ENCODE data around the gene ALKBH7. TPM values are rescaled to one million over a fixed set of nuclear protein-coding genes. Genes with fewer than 3 reads are reported as not detected.
"Not testable (repeated sequence)": the region's sequence is repeated elsewhere in the genome, so short reads cannot be mapped to it uniquely, and the experiment has no call there.

Gene ALKBH7
- total RNA-seq, 4 donors from 2014 or later: 34.1 to 74.4 (median 56.9) TPM

DNA sequence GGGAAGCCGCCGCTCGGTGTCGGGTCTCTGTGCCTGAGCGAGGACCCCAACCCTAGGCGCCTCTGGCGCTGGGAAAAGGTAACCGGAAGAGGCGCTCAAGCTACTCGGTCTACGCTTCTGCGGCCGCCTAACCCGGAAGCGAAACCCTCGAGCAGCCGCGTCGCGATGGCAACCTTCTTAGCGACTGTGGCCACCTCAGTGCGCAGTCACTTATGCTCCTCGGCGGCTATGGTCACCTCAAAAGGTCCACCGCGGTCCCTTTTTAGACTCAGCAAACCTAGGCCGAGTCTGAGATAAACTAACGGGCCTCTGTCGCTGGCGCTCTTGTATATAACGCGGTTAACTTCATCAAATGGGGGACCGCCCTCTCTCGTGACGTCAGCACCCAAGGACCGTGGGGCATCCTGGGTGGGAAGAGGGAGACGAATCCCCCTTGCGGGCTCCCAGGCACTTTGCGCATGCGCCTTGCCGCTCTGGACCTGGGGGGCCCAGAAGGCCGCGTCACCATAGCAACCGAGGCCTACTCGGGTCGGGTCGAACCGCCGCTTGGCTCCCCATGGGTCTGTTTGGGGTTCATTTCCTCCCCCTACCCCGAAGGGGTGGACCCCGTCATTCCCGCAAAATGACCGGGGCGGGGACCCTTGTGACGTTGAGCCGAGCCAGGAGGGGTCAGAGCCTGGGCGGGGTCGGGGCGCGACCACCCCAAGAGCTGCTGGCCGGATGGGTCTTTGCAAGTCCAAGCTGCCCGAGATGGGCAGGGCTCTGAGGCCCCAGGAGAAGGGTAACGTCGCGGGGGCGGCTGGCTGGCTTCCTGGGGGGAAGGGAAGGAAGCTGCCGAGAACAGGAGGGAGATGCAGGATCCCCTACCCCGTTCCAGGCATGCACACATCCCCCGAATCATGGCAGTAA is 20.7 kb downstream of the ALKBH7 start, which contains the start of gene GTF2F1:
Gene GTF2F1, minus strand, starts transcription at position 91 of the 909 bp plus-strand sequence. CDS start 169 bp downstream, outside the sequence.
- Histone ChIP-seq H3K9me3 (no peaks in the 10 kb centered on the region), H3K27me3 (no peaks in the 10 kb centered on the region), H3K4me1 (peaks cover 18% of the 10 kb centered on the region), H3K4me3 (peak within 1 kb of the TSS; percentile 82), H3K36me3 (peaks cover 19% of the 10 kb centered on the region), H3K27ac (peak within 1 kb of the TSS; percentile 91)
- peak; percentile 96 for DNase-seq (ENCODE audit: low spot score in 2 of 2)
- 0% methylated on average over 27 of the region's 69 CpGs for WGBS
- TF ChIP-seq EP300 (IDR thresholded peaks at IDR 0.05) (no peak), POLR2AphosphoS5 (IDR thresholded peaks at IDR 0.05) (peak in 1 of 3 donors; percentile 56), POLR2A (IDR thresholded peaks at IDR 0.05) (no peak)
- TF ChIP-seq, protein P1, sequence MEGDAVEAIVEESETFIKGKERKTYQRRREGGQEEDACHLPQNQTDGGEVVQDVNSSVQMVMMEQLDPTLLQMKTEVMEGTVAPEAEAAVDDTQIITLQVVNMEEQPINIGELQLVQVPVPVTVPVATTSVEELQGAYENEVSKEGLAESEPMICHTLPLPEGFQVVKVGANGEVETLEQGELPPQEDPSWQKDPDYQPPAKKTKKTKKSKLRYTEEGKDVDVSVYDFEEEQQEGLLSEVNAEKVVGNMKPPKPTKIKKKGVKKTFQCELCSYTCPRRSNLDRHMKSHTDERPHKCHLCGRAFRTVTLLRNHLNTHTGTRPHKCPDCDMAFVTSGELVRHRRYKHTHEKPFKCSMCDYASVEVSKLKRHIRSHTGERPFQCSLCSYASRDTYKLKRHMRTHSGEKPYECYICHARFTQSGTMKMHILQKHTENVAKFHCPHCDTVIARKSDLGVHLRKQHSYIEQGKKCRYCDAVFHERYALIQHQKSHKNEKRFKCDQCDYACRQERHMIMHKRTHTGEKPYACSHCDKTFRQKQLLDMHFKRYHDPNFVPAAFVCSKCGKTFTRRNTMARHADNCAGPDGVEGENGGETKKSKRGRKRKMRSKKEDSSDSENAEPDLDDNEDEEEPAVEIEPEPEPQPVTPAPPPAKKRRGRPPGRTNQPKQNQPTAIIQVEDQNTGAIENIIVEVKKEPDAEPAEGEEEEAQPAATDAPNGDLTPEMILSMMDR (IDR thresholded peaks at IDR 0.05): no peak

DNA sequence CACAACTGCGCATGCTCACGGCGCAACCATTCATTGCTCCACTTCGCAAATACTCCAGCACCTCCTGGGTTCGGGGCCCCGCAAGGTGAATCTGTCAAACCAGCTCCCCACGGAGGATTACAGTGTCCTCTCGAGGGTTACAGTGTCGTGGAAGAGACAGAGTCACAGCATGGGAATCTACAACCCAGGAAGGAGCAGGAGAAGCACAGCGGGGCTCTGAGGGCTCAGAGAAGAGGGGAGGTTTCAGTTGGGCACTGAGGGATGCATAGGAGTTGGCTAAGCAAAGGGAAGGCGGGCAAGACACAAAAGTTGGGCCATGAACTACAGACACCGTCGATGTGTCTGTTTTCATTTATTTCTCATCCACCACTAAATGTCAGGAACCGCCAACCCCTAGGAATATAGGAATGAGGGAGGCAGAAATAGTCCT is 21.4 kb downstream of the ALKBH7 start:
- H3K4me3 ChIP-seq: peak overlapping the region; percentile 82
- H3K9me3 ChIP-seq: no peaks in the 10 kb centered on the region
- H3K27ac ChIP-seq: peak overlapping the region; percentile 91
- peaks cover 13% of the 10 kb centered on the region for H3K36me3 ChIP-seq
- no peaks in the 10 kb centered on the region for H3K27me3 ChIP-seq
- TF ChIP-seq, protein P1 (IDR thresholded peaks at IDR 0.05): no peak
- TF ChIP-seq EP300 (IDR thresholded peaks at IDR 0.05): no peak
- TF ChIP-seq POLR2A (IDR thresholded peaks at IDR 0.05): no peak
- no peak for TF ChIP-seq POLR2AphosphoS5 (IDR thresholded peaks at IDR 0.05)
- 41% methylated on average over 10 of the region's 14 CpGs for WGBS
- no peak for DNase-seq (ENCODE audit: low spot score in 2 of 2)
- H3K4me1 ChIP-seq: peaks cover 18% of the 10 kb centered on the region

DNA sequence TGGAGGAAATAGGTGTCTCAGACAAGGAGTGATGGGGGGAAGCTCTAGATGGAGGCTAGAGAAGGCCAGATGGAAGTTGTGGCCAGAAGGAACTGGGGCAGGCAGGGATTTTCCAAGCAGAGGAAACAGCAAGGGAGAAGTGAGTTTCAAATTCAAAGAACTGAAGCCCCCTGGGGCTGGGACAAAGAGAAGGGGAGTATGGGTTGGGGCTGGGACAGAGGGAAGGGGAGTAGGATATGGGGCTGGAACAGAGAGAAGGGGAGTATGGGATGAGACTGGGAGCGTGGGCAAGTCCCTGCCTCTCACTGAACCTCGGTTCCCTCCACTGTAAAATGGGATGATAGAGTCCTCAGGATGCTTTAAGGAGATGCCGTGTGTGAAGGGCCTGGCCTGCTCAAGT is 22.2 kb downstream of the ALKBH7 start:
- no peak overlapping the region for H3K4me3 ChIP-seq
- no peak for DNase-seq (ENCODE audit: low spot score in 2 of 2)
- peaks cover 4% of the 10 kb centered on the region for H3K36me3 ChIP-seq
- no peaks in the 10 kb centered on the region for H3K27me3 ChIP-seq
- 92% methylated on average over 3 of the region's 3 CpGs for WGBS
- H3K4me1 ChIP-seq: peaks cover 18% of the 10 kb centered on the region
- no peak for TF ChIP-seq EP300 (IDR thresholded peaks at IDR 0.05)
- TF ChIP-seq POLR2A (IDR thresholded peaks at IDR 0.05): no peak
- TF ChIP-seq, protein P1 (IDR thresholded peaks at IDR 0.05): no peak
- TF ChIP-seq POLR2AphosphoS5 (IDR thresholded peaks at IDR 0.05): no peak
- H3K27ac ChIP-seq: no peak overlapping the region
- H3K9me3 ChIP-seq: no peaks in the 10 kb centered on the region

DNA sequence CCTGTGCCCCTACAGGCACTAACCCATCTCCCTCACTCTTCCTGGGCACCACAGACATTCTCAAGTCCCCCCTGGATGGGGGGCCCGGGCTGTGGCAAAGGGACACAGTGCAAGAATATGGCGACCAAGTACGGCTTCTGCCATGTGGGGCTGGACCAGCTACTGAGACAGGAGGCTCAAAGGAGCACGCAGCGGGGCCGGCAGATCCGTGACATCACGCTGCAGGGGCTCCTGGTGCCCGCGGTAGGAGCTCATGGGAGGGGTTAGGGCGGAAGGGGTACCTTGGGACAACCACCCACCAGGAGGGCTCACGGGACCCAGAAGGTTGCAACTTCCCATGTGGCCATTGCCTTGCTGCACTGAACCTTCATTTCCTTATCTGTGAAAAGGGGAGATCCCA is 23.7 kb downstream of the ALKBH7 start:
- Histone ChIP-seq H3K27ac (no peak overlapping the region), H3K27me3 (no peaks in the 10 kb centered on the region), H3K36me3 (no peaks in the 10 kb centered on the region), H3K4me1 (peaks cover 18% of the 10 kb centered on the region), H3K9me3 (no peaks in the 10 kb centered on the region), H3K4me3 (no peak overlapping the region)
- 100% methylated on average over 2 of the region's 12 CpGs for WGBS
- TF ChIP-seq POLR2AphosphoS5 (IDR thresholded peaks at IDR 0.05) (no peak), EP300 (IDR thresholded peaks at IDR 0.05) (no peak), POLR2A (IDR thresholded peaks at IDR 0.05) (no peak)
- TF ChIP-seq, protein P1 (IDR thresholded peaks at IDR 0.05): no peak
- no peak for DNase-seq (ENCODE audit: low spot score in 2 of 2)

DNA sequence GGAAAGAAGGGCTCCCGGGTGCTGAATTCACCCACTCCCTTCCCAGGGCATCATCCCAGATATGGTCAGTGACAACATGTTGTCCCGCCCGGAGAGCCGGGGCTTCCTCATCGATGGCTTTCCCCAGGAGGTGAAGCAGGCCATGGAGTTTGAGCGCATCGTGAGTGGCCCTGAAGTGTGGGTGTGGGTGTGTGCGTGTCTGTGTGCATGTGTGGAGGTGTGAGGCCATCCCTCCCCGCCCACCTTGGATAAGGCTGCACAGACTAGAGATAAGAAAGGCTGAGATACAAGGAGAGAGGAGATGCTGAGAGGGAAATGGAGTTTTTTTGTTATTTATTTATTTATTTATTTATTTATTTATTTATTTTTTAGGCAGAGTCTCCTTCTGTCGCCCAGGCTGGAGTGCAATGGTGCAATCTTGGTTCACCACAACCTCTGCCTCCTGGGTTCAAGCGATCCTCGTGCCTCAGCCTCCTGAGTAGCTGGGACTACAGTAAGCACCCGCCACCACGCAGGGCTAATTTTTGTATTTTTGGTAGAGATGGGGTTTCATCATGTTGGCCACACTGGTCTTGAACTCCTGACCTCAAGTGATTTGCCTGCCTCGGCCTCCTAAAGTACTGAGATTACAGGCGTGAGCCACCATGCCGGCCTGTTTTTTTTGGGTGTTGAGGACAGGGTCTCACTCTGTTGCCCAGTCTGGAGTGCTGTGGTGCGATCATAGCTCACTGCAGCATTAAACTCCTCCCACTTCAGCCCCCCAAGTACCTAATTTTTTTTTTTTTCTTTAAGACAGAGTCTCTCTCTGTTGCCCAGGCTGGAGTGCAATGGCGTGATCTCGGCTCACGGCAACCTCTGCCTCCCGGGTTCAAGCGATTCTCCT is 27.7 kb downstream of the ALKBH7 start:
- not testable (repeated sequence) for H3K4me3 ChIP-seq; H3K27me3 ChIP-seq; H3K36me3 ChIP-seq; DNase-seq (ENCODE audit: low spot score in 2 of 2); H3K4me1 ChIP-seq; H3K27ac ChIP-seq; H3K9me3 ChIP-seq
- 90% methylated on average over 21 of the region's 23 CpGs for WGBS

Data from suprapubic skin (tissue), 4 donors.